GM23338 (cell line): ENCODE results near the gene OMA1. TPM values are rescaled to one million over a fixed set of nuclear protein-coding genes. Genes with fewer than 3 reads are reported as not detected.

Experiments
- ATAC-seq: fragments of 200-7000 bp; cut with Tn5 transposase; 3 replicates; pipeline ENCODE4 v1.9.1; 2020
- DNase-seq: peaks from one replicate; pipeline ENCODE4 v3.0.0-alpha.2; 2015; ENCODE audit warnings: low spot score
- H2AFZ ChIP-seq: fragments of 200-600 bp; sonication (generic); 2 replicates; pipeline ENCODE4 v1.8.0; 2016; ENCODE audit warnings: antibody characterized with exemption, mild to moderate bottlenecking, moderate library complexity
- H3F3A ChIP-seq: fragments of 200-600 bp; sonication (generic); replicated peaks from 2 replicates; pipeline ENCODE4 v1.8.0; 2017; ENCODE audit warnings: antibody characterized with exemption, mixed run types, low read depth
- H3K27ac ChIP-seq: fragments of 200-600 bp; sonication (generic); 2 replicates; pipeline ENCODE4 v1.6.1; 2016; ENCODE audit warnings: low read depth
- H3K27me3 ChIP-seq: fragments of 200-600 bp; sonication (generic); 2 replicates; pipeline ENCODE4 v1.8.0; 2016; ENCODE audit warnings: mild to moderate bottlenecking, mixed run types, moderate library complexity; ENCODE audit not compliant: insufficient read depth
- H3K36me3 ChIP-seq: fragments of 200-600 bp; sonication (generic); 2 replicates; pipeline ENCODE4 v1.8.0; 2016; ENCODE audit warnings: mild to moderate bottlenecking; ENCODE audit not compliant: insufficient read depth
- H3K4me1 ChIP-seq: fragments of 200-600 bp; sonication (generic); 2 replicates; pipeline ENCODE4 v1.8.0; 2016; ENCODE audit warnings: mild to moderate bottlenecking, moderate library complexity; ENCODE audit not compliant: insufficient read depth
- H3K4me2 ChIP-seq: fragments of 200-600 bp; sonication (generic); 2 replicates; pipeline ENCODE4 v1.7.1; 2017; ENCODE audit warnings: mixed run types
- H3K4me3 ChIP-seq: fragments of 200-600 bp; sonication (generic); 2 replicates; pipeline ENCODE4 v1.6.1; 2016; ENCODE audit warnings: mixed run types
- H3K79me2 ChIP-seq: fragments of 200-600 bp; sonication (generic); replicated peaks from 2 replicates; pipeline ENCODE4 v1.8.0; 2017; ENCODE audit warnings: mild to moderate bottlenecking; ENCODE audit not compliant: insufficient read depth
- H3K9me2 ChIP-seq: fragments of 200-600 bp; sonication (generic); 2 replicates; pipeline ENCODE4 v1.8.0; 2017; ENCODE audit not compliant: insufficient read depth
- H4K20me1 ChIP-seq: fragments of 200-600 bp; sonication (generic); replicated peaks from 2 replicates; pipeline ENCODE4 v1.8.0; 2017; ENCODE audit warnings: mild to moderate bottlenecking; ENCODE audit not compliant: insufficient read depth
- H3K27ac Mint-ChIP-seq: 2 replicates; pipeline ENCODE4 v1.8.0; 2020; ENCODE audit warnings: inconsistent platforms, mild to moderate bottlenecking, moderate library complexity, mixed read lengths
- H3K27me3 Mint-ChIP-seq: 3 replicates; pipeline ENCODE4 v1.8.0; 2022; ENCODE audit warnings: low read depth, mild to moderate bottlenecking, moderate library complexity, mixed read lengths, inconsistent platforms; ENCODE audit not compliant: insufficient read depth, poor library complexity
- H3K36me3 Mint-ChIP-seq: 3 replicates; pipeline ENCODE4 v1.8.0; 2021; ENCODE audit warnings: low read depth, mild to moderate bottlenecking, inconsistent platforms, moderate library complexity, mixed read lengths
- H3K4me1 Mint-ChIP-seq: 3 replicates; pipeline ENCODE4 v1.8.0; 2020; ENCODE audit warnings: mild to moderate bottlenecking, inconsistent platforms, mixed read lengths
- H3K4me3 Mint-ChIP-seq: 3 replicates; pipeline ENCODE4 v1.8.0; 2021; ENCODE audit warnings: moderate library complexity, mild to moderate bottlenecking, inconsistent platforms, mixed read lengths
- H3K9me3 Mint-ChIP-seq: 3 replicates; pipeline ENCODE4 v1.8.0; 2020; ENCODE audit warnings: moderate library complexity, mild to moderate bottlenecking, inconsistent platforms, mixed read lengths
- CREB1 ChIP-seq: fragments of 250-450 bp; sonication (Bioruptor Pico); IDR thresholded peaks from 2 replicates; pipeline ENCODE4 v1.5.0; 2020; ENCODE audit warnings: low read depth, mild to moderate bottlenecking, moderate library complexity
- CTCF ChIP-seq, 2 experiments: fragments of 200-600 bp in 1 of 2; sonication (generic) in 1 of 2; conservative IDR thresholded peaks; 2 replicates each; pipeline versions ENCODE4 v1.5.1 to v1.6.1; 2016 to 2017; ENCODE audit warnings: antibody characterized with exemption in 2 of 2, low read depth in 2 of 2, mild to moderate bottlenecking in 2 of 2, moderate library complexity in 1 of 2
- EZH2 ChIP-seq: fragments of 200-600 bp; sonication (generic); IDR thresholded peaks from one replicate; pipeline ENCODE4 v1.8.0; 2017; ENCODE audit warnings: antibody characterized with exemption, mild to moderate bottlenecking, low read depth; ENCODE audit not compliant: unreplicated experiment
- EZH2phosphoT487 ChIP-seq: fragments of 200-600 bp; sonication (generic); IDR thresholded peaks from one replicate; pipeline ENCODE4 v1.8.1; 2018; ENCODE audit warnings: antibody characterized with exemption; ENCODE audit not compliant: unreplicated experiment
- JUNB ChIP-seq: IDR thresholded peaks from one replicate; pipeline ENCODE4 v1.6.1; 2016; ENCODE audit warnings: antibody characterized with exemption; ENCODE audit not compliant: unreplicated experiment
- NANOG ChIP-seq: IDR thresholded peaks from 2 replicates; pipeline ENCODE4 v1.6.1; 2016; ENCODE audit warnings: antibody characterized with exemption, borderline replicate concordance
- POLR2AphosphoS5 ChIP-seq: IDR thresholded peaks from 2 replicates; pipeline ENCODE4 v1.6.1; 2016; ENCODE audit warnings: antibody characterized with exemption, low read depth
- STAT1 ChIP-seq: IDR thresholded peaks from one replicate; pipeline ENCODE4 v1.6.1; 2016; ENCODE audit warnings: antibody characterized with exemption; ENCODE audit not compliant: unreplicated experiment
- ZNF114 ChIP-seq: fragments of 250-450 bp; sonication (Bioruptor Pico); IDR thresholded peaks from 2 replicates; pipeline ENCODE4 v1.5.0; 2020; ENCODE audit warnings: mild to moderate bottlenecking, moderate library complexity
- ZNF331 ChIP-seq: fragments of 250-450 bp; sonication (Bioruptor Pico); IDR thresholded peaks from 2 replicates; pipeline ENCODE4 v1.5.0; 2020; ENCODE audit warnings: low read depth, mild to moderate bottlenecking, moderate library complexity
- polyA plus RNA-seq: library from polyadenylated mRNA; unstranded; fragments of >200 nt; fragmentation: Nextera tagmentation; extraction: Ambion mirVana; gene quantifications from 2 replicates; pipeline ENCODE4 v1.2.1, GENCODE V29; 2016
- total RNA-seq: library from RNA; depleted of rRNA; stranded (reverse); fragments of >200 nt; shearing (Covaris generic); gene quantifications from 2 replicates; pipeline ENCODE4 v1.2.3, GENCODE V29; 2014
- TF ChIP-seq, protein P1 (sequence below): IDR thresholded peaks from 2 replicates; pipeline ENCODE4 v1.6.1; 2016; ENCODE audit warnings: antibody characterized with exemption
- TF ChIP-seq, protein P2 (sequence below): fragments of 250-450 bp; sonication (Bioruptor Pico); IDR thresholded peaks from 2 replicates; pipeline ENCODE4 v1.5.0; 2020; ENCODE audit warnings: mild to moderate bottlenecking, moderate library complexity
- TF ChIP-seq, protein P3 (sequence below): IDR thresholded peaks from one replicate; pipeline ENCODE4 v1.6.1; 2018; ENCODE audit warnings: antibody characterized with exemption; ENCODE audit not compliant: unreplicated experiment

OMA1 gene
- total and polyA plus RNA-seq, 2 experiments from 2014 or later, result 21.3 to 33.1 TPM

GRCh38 chr1:58572690-58573089 lies 26.2 kb upstream of the OMA1 start:
- no peak overlapping the region for H3K4me2 ChIP-seq
- H2AFZ ChIP-seq, result no peak overlapping the region
- no peak overlapping the region for H3K4me3 ChIP-seq
- H3K79me2 ChIP-seq, result no peaks in the 10 kb centered on the region
- H3K4me1 ChIP-seq, result peaks cover 40% of the 10 kb centered on the region
- Mint-ChIP-seq H3K27me3 (peaks cover 34% of the 10 kb centered on the region), H3K9me3 (peaks cover 8% of the 10 kb centered on the region), H3K27ac (no peak overlapping the region), H3K36me3 (no peaks in the 10 kb centered on the region; the same call in 2 of the 3 replicates), H3K4me3 (no peak overlapping the region), H3K4me1 (peaks cover 37% of the 10 kb centered on the region)
- peaks cover 5% of the 10 kb centered on the region; the same call in 1 of the 2 replicates for H3F3A ChIP-seq
- H3K27ac ChIP-seq, result no peak overlapping the region
- no peaks in the 10 kb centered on the region for H3K36me3 ChIP-seq
- ATAC-seq, result no peak
- TF ChIP-seq STAT1 (no peak), CTCF (conservative IDR thresholded peaks at IDR 0.05; ENCODE audit: low read depth in 2 of 2) (no peak), JUNB (no peak), ZNF331 (CRISPR knock-in tag) (no peak), NANOG (no peak), POLR2AphosphoS5 (no peak), CREB1 (no peak), ZNF114 (no peak), EZH2phosphoT487 (no peak), EZH2 (no peak)
- TF ChIP-seq, protein P1, sequence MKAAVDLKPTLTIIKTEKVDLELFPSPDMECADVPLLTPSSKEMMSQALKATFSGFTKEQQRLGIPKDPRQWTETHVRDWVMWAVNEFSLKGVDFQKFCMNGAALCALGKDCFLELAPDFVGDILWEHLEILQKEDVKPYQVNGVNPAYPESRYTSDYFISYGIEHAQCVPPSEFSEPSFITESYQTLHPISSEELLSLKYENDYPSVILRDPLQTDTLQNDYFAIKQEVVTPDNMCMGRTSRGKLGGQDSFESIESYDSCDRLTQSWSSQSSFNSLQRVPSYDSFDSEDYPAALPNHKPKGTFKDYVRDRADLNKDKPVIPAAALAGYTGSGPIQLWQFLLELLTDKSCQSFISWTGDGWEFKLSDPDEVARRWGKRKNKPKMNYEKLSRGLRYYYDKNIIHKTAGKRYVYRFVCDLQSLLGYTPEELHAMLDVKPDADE, result no peak
- TF ChIP-seq, protein P2, sequence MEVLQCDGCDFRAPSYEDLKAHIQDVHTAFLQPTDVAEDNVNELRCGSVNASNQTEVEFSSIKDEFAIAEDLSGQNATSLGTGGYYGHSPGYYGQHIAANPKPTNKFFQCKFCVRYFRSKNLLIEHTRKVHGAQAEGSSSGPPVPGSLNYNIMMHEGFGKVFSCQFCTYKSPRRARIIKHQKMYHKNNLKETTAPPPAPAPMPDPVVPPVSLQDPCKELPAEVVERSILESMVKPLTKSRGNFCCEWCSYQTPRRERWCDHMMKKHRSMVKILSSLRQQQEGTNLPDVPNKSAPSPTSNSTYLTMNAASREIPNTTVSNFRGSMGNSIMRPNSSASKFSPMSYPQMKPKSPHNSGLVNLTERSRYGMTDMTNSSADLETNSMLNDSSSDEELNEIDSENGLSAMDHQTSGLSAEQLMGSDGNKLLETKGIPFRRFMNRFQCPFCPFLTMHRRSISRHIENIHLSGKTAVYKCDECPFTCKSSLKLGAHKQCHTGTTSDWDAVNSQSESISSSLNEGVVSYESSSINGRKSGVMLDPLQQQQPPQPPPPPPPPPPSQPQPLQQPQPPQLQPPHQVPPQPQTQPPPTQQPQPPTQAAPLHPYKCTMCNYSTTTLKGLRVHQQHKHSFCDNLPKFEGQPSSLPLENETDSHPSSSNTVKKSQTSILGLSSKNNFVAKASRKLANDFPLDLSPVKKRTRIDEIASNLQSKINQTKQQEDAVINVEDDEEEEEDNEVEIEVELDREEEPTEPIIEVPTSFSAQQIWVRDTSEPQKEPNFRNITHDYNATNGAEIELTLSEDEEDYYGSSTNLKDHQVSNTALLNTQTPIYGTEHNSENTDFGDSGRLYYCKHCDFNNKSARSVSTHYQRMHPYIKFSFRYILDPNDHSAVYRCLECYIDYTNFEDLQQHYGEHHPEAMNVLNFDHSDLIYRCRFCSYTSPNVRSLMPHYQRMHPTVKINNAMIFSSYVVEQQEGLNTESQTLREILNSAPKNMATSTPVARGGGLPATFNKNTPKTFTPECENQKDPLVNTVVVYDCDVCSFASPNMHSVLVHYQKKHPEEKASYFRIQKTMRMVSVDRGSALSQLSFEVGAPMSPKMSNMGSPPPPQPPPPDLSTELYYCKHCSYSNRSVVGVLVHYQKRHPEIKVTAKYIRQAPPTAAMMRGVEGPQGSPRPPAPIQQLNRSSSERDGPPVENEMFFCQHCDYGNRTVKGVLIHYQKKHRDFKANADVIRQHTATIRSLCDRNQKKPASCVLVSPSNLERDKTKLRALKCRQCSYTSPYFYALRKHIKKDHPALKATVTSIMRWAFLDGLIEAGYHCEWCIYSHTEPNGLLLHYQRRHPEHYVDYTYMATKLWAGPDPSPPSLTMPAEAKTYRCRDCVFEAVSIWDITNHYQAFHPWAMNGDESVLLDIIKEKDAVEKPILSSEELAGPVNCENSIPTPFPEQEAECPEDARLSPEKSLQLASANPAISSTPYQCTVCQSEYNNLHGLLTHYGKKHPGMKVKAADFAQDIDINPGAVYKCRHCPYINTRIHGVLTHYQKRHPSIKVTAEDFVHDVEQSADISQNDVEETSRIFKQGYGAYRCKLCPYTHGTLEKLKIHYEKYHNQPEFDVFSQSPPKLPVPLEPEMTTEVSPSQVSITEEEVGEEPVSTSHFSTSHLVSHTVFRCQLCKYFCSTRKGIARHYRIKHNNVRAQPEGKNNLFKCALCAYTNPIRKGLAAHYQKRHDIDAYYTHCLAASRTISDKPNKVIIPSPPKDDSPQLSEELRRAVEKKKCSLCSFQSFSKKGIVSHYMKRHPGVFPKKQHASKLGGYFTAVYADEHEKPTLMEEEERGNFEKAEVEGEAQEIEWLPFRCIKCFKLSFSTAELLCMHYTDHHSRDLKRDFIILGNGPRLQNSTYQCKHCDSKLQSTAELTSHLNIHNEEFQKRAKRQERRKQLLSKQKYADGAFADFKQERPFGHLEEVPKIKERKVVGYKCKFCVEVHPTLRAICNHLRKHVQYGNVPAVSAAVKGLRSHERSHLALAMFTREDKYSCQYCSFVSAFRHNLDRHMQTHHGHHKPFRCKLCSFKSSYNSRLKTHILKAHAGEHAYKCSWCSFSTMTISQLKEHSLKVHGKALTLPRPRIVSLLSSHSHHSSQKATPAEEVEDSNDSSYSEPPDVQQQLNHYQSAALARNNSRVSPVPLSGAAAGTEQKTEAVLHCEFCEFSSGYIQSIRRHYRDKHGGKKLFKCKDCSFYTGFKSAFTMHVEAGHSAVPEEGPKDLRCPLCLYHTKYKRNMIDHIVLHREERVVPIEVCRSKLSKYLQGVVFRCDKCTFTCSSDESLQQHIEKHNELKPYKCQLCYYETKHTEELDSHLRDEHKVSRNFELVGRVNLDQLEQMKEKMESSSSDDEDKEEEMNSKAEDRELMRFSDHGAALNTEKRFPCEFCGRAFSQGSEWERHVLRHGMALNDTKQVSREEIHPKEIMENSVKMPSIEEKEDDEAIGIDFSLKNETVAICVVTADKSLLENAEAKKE, result no peak
- TF ChIP-seq, protein P3, sequence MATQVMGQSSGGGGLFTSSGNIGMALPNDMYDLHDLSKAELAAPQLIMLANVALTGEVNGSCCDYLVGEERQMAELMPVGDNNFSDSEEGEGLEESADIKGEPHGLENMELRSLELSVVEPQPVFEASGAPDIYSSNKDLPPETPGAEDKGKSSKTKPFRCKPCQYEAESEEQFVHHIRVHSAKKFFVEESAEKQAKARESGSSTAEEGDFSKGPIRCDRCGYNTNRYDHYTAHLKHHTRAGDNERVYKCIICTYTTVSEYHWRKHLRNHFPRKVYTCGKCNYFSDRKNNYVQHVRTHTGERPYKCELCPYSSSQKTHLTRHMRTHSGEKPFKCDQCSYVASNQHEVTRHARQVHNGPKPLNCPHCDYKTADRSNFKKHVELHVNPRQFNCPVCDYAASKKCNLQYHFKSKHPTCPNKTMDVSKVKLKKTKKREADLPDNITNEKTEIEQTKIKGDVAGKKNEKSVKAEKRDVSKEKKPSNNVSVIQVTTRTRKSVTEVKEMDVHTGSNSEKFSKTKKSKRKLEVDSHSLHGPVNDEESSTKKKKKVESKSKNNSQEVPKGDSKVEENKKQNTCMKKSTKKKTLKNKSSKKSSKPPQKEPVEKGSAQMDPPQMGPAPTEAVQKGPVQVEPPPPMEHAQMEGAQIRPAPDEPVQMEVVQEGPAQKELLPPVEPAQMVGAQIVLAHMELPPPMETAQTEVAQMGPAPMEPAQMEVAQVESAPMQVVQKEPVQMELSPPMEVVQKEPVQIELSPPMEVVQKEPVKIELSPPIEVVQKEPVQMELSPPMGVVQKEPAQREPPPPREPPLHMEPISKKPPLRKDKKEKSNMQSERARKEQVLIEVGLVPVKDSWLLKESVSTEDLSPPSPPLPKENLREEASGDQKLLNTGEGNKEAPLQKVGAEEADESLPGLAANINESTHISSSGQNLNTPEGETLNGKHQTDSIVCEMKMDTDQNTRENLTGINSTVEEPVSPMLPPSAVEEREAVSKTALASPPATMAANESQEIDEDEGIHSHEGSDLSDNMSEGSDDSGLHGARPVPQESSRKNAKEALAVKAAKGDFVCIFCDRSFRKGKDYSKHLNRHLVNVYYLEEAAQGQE, result no peak
- H3K9me2 ChIP-seq, result no peaks in the 10 kb centered on the region
- peak; percentile 36 for DNase-seq
- H3K27me3 ChIP-seq, result peaks cover 41% of the 10 kb centered on the region
- H4K20me1 ChIP-seq, result no peaks in the 10 kb centered on the region
